Progenitor cell of endocrine pancreas (in vitro differentiated cells): ENCODE results near the gene GAS7. TPM values are rescaled to one million over a fixed set of nuclear protein-coding genes. Genes with fewer than 3 reads are reported as not detected.

Experiments
- DNase-seq: peaks from one replicate; pipeline ENCODE4 v3.0.0; 2021; ENCODE audit warnings: low spot score; ENCODE audit not compliant: unreplicated experiment
- H3K27ac Mint-ChIP-seq: 2 replicates; pipeline ENCODE4 v1.8.0; 2021; ENCODE audit warnings: mild to moderate bottlenecking, moderate library complexity, mixed read lengths
- H3K27me3 Mint-ChIP-seq: 2 replicates; pipeline ENCODE4 v1.8.0; 2021; ENCODE audit warnings: mixed read lengths
- H3K36me3 Mint-ChIP-seq: 2 replicates; pipeline ENCODE4 v1.8.0; 2022; ENCODE audit warnings: mixed read lengths; ENCODE audit not compliant: insufficient read depth
- H3K4me1 Mint-ChIP-seq: 2 replicates; pipeline ENCODE4 v1.8.0; 2021; ENCODE audit warnings: low read depth, mixed read lengths
- H3K4me3 Mint-ChIP-seq: 2 replicates; pipeline ENCODE4 v1.8.0; 2021; ENCODE audit warnings: low read depth, mild to moderate bottlenecking, moderate library complexity, mixed read lengths
- H3K9me3 Mint-ChIP-seq: 2 replicates; pipeline ENCODE4 v1.8.0; 2021; ENCODE audit warnings: low read depth, mixed read lengths
- CTCF ChIP-seq: fragments of 200-600 bp; sonication (generic); IDR thresholded peaks from one replicate; pipeline ENCODE4 v1.5.0; 2021; ENCODE audit warnings: antibody characterized with exemption, mild to moderate bottlenecking; ENCODE audit not compliant: unreplicated experiment
- total RNA-seq: library from RNA; stranded (reverse); gene quantifications from 2 replicates; pipeline ENCODE4 v1.2.1, GENCODE V29; 2021

GAS7 gene
- total RNA-seq, 1 donor from 2014 or later, result 3.4 TPM

GRCh38 chr17:10121971-10122707 lies 76.3 kb downstream of the GAS7 start:
- H3K27me3 Mint-ChIP-seq, result peaks cover 12% of the 10 kb centered on the region
- DNase-seq, result no peak
- TF ChIP-seq CTCF, result no peak
- H3K4me1 Mint-ChIP-seq, result peaks cover 14% of the 10 kb centered on the region
- H3K4me3 Mint-ChIP-seq, result no peak overlapping the region
- H3K27ac Mint-ChIP-seq, result no peak overlapping the region
- no peaks in the 10 kb centered on the region for H3K9me3 Mint-ChIP-seq
- H3K36me3 Mint-ChIP-seq, result no peaks in the 10 kb centered on the region

- H3K36me3 Mint-ChIP-seq, result no peaks in the 10 kb centered on the region
- H3K27me3 Mint-ChIP-seq, result peaks cover 12% of the 10 kb centered on the region
- H3K4me1 Mint-ChIP-seq, result peaks cover 18% of the 10 kb centered on the region
- H3K27ac Mint-ChIP-seq, result no peak overlapping the region
- no peak for DNase-seq
- TF ChIP-seq CTCF, result no peak
- peaks cover under 1% of the 10 kb centered on the region for H3K9me3 Mint-ChIP-seq
- H3K4me3 Mint-ChIP-seq, result no peak overlapping the region
These were observed 77.7 kb downstream of the GAS7 start for GRCh38 chr17:10120749-10121148.

GRCh38 chr17:10120109-10120485 lies 78.3 kb downstream of the GAS7 start:
- H3K27ac Mint-ChIP-seq, result no peak overlapping the region
- H3K9me3 Mint-ChIP-seq, result peaks cover 4% of the 10 kb centered on the region
- no peak overlapping the region for H3K4me3 Mint-ChIP-seq
- no peak for DNase-seq
- no peak for TF ChIP-seq CTCF
- H3K27me3 Mint-ChIP-seq, result peaks cover 12% of the 10 kb centered on the region
- peaks cover 18% of the 10 kb centered on the region for H3K4me1 Mint-ChIP-seq
- no peaks in the 10 kb centered on the region for H3K36me3 Mint-ChIP-seq

DNA sequence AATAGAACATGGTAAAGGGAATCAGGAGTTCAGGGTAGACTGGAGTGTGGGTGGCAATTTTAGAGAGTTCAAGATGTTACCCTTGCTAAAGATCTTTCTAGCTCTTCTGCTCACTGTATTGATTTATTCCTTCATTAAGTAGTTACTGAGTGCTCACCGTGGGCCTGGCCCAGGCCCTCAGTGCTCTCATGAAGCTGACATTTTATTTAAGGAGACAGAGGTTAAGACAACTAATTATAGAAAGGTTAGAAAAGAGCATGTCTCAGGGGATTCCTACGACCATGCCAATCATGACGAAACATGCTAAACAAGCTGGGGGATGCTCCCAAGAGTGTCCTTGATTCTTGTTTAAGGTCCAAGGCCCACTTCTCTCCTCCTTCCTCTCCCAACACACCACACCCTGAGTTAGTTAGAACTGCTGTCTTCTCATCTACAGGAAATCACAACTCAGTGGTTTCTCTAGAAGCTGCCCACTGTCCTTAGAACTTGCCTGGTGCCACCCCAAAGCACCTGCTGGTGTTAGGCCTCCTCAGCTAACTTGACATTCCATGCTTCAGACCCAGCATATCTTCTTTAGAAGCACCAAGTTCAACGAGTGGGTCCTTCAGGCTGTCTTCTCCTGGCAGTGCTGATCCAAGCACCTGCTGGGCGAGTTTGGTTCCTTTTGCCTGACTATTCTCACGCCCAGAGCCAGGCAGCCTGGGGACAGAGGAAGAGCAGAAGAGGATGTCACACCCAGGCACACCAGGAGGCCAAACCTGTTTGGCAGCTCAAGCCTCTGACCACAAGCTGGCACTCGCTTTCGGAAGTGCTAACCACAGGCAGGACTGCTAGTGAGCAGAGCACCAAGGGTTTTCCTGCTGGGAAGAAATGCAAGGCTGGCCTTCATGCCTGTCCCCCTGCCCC lies 79.0 kb downstream of the GAS7 start:
- peaks cover 4% of the 10 kb centered on the region for H3K9me3 Mint-ChIP-seq
- TF ChIP-seq CTCF, result no peak
- H3K27me3 Mint-ChIP-seq, result peaks cover 12% of the 10 kb centered on the region
- DNase-seq, result no peak
- no peaks in the 10 kb centered on the region for H3K36me3 Mint-ChIP-seq
- H3K27ac Mint-ChIP-seq, result peak overlapping the region; percentile 83
- peaks cover 19% of the 10 kb centered on the region for H3K4me1 Mint-ChIP-seq
- no peak overlapping the region for H3K4me3 Mint-ChIP-seq

- peaks cover 21% of the 10 kb centered on the region for H3K4me1 Mint-ChIP-seq
- H3K4me3 Mint-ChIP-seq, result no peak overlapping the region
- H3K27ac Mint-ChIP-seq, result no peak overlapping the region
- no peaks in the 10 kb centered on the region for H3K36me3 Mint-ChIP-seq
- H3K9me3 Mint-ChIP-seq, result peaks cover 4% of the 10 kb centered on the region
- no peak for TF ChIP-seq CTCF
- DNase-seq, result no peak
- peaks cover 12% of the 10 kb centered on the region for H3K27me3 Mint-ChIP-seq
These were observed 79.6 kb downstream of the GAS7 start for GRCh38 chr17:10118788-10119130.
